Activated CD8-positive, alpha-beta memory T cell treated with anti-CD3 and anti-CD28 coated beads for 36 hours (primary cell): ENCODE measurements around the gene MFSD2A. TPM values are rescaled to one million over a fixed set of nuclear protein-coding genes. Genes with fewer than 3 reads are reported as not detected.

Experiments used
- CTCF ChIA-PET: fragments of 350-600 bp; sonication (Branson Sonifier 250); formaldehyde crosslinking; loops from one replicate; lab custom pipeline; 2021; ENCODE audit warnings: antibody characterized with exemption; lab: Charles Lee
- POLR2A ChIA-PET: fragments of 350-600 bp; sonication (Branson Sonifier 250); formaldehyde crosslinking; loops from one replicate; lab custom pipeline; 2021; ENCODE audit warnings: antibody characterized with exemption; lab: Charles Lee
- total RNA-seq, 2 experiments: library from RNA; stranded (reverse); gene quantifications; one replicate each; pipeline ENCODE4 v1.2.3, GENCODE V29; 2021

MFSD2A gene
- total RNA-seq, 2 experiments from 2014 or later = 23.7 to 24.0 TPM

- POLR2A ChIA-PET = no interaction called here
- CTCF ChIA-PET = no interaction called here
These were observed 63.1 kb downstream of the MFSD2A start for GRCh38 chr1:40017951-40018575.

Other genes with a start within 250 kb of the MFSD2A start
- gene PPIE, start 216.3 kb upstream of the MFSD2A start, total RNA-seq = 10 to 100 TPM; 62.9 to 66.0 TPM
- gene OXCT2, start 183.8 kb upstream of the MFSD2A start, total RNA-seq = 1 to 10 TPM; 2.8 to 3.4 TPM
- gene BMP8B, start 166.3 kb upstream of the MFSD2A start, total RNA-seq = under 1 TPM; 0.91 to 0.94 TPM
- gene TRIT1, start 71.6 kb upstream of the MFSD2A start, total RNA-seq = 10 to 100 TPM; 42.6 to 44.5 TPM
- gene MYCL, start 53.2 kb upstream of the MFSD2A start, total RNA-seq = under 1 TPM; 0.08 to 0.17 TPM
- 100 to 1,000 TPM; 528 to 539 TPM for gene CAP1, start 85.6 kb downstream of the MFSD2A start, total RNA-seq
- gene PPT1, start 142.1 kb downstream of the MFSD2A start, total RNA-seq = 100 to 1,000 TPM; 119 to 127 TPM
- 10 to 100 TPM; 14.6 to 15.1 TPM for gene RLF, start 206.2 kb downstream of the MFSD2A start, total RNA-seq